Skeletal muscle tissue (tissue), 4 donors: Measurements from ENCODE around the gene AUTS2. TPM values are rescaled to one million over a fixed set of nuclear protein-coding genes. Genes with fewer than 3 reads are reported as not detected.

Experiments used
- H3K27ac ChIP-seq: one replicate; pipeline ENCODE4 v1.7.0; 2013; ENCODE audit warnings: mild to moderate bottlenecking, low read depth, low read length, inconsistent platforms
- H3K27me3 ChIP-seq, 3 donors: one replicate each; pipeline ENCODE4 v1.7.0; 2013; ENCODE audit warnings: low read length in 3 of 3; ENCODE audit not compliant: control insufficient read depth in 3 of 3, insufficient read depth in 3 of 3
- H3K36me3 ChIP-seq, 3 donors: one replicate each; pipeline ENCODE4 v1.7.0; 2013; ENCODE audit warnings: low read length in 3 of 3; ENCODE audit not compliant: control insufficient read depth in 3 of 3, insufficient read depth in 3 of 3
- H3K4me1 ChIP-seq, 3 donors: one replicate each; pipeline ENCODE4 v1.7.0; 2013; ENCODE audit warnings: low read length in 3 of 3, mild to moderate bottlenecking in 3 of 3; ENCODE audit not compliant: control insufficient read depth in 3 of 3, insufficient read depth in 3 of 3
- H3K4me3 ChIP-seq, 3 donors: one replicate each; pipeline ENCODE4 v1.7.0; 2013; ENCODE audit warnings: low read length in 3 of 3
- H3K9ac ChIP-seq, 3 donors: one replicate each; pipeline ENCODE4 v1.7.0; 2013; ENCODE audit warnings: low read length in 3 of 3, mild to moderate bottlenecking in 3 of 3, moderate library complexity in 2 of 3, low read depth in 1 of 3
- H3K9me3 ChIP-seq, 3 donors: one replicate each; pipeline ENCODE4 v1.7.0; 2013; ENCODE audit warnings: low read length in 3 of 3; ENCODE audit not compliant: control insufficient read depth in 3 of 3
- total RNA-seq: library from RNA; depleted of rRNA; stranded (reverse); fragments of >200 nt; gene quantifications from one replicate; pipeline ENCODE4 v1.2.3, GENCODE V29; 2014
- donor health status: Osteomylitis.

Gene AUTS2
- total RNA-seq, 1 donor from 2014 or later: 43.3 TPM

- peaks cover 4 to 16% (median 14%) of the 10 kb centered on the region in 3 donors for H3K4me1 ChIP-seq
- H3K27me3 ChIP-seq: no peaks in the 10 kb centered on the region
- H3K27ac ChIP-seq: no peak overlapping the region
These were observed 946.9 kb downstream of the AUTS2 start for GRCh38 chr7:70545214-70545613.

GRCh38 chr7:70552141-70552540 lies 953.9 kb downstream of the AUTS2 start:
- H3K9ac ChIP-seq: no peak overlapping the region
- no peaks in the 10 kb centered on the region for H3K4me1 ChIP-seq
- no peaks in the 10 kb centered on the region for H3K9me3 ChIP-seq
- no peaks in the 10 kb centered on the region for H3K36me3 ChIP-seq
- no peak overlapping the region for H3K4me3 ChIP-seq
- no peak overlapping the region for H3K27ac ChIP-seq
- H3K27me3 ChIP-seq: no peaks in the 10 kb centered on the region

More at GRCh38 chr7:70545214-70545613, 946.9 kb downstream of the AUTS2 start:
- Histone ChIP-seq H3K36me3 (no peaks in the 10 kb centered on the region), H3K9me3 (no peaks in the 10 kb centered on the region), H3K9ac (no peak overlapping the region), H3K4me3 (no peak overlapping the region)

GRCh38 chr7:70553364-70553763 lies 955.1 kb downstream of the AUTS2 start:
- no peak overlapping the region for H3K4me3 ChIP-seq
- H3K27me3 ChIP-seq: no peaks in the 10 kb centered on the region
- no peak overlapping the region for H3K27ac ChIP-seq
- no peaks in the 10 kb centered on the region for H3K9me3 ChIP-seq
- H3K4me1 ChIP-seq: no peaks in the 10 kb centered on the region
- H3K36me3 ChIP-seq: no peaks in the 10 kb centered on the region
- no peak overlapping the region for H3K9ac ChIP-seq

GRCh38 chr7:70554646-70555045 lies 956.4 kb downstream of the AUTS2 start:
- Histone ChIP-seq H3K36me3 (no peaks in the 10 kb centered on the region), H3K27me3 (no peaks in the 10 kb centered on the region), H3K4me3 (no peak overlapping the region), H3K4me1 (no peaks in the 10 kb centered on the region), H3K9ac (no peak overlapping the region), H3K9me3 (no peaks in the 10 kb centered on the region), H3K27ac (no peak overlapping the region)

- Histone ChIP-seq H3K27me3 (no peaks in the 10 kb centered on the region), H3K9me3 (no peaks in the 10 kb centered on the region), H3K27ac (no peak overlapping the region), H3K36me3 (no peaks in the 10 kb centered on the region), H3K9ac (no peak overlapping the region), H3K4me3 (no peak overlapping the region), H3K4me1 (no peaks in the 10 kb centered on the region)
These were observed 958.5 kb downstream of the AUTS2 start for GRCh38 chr7:70556761-70557160.

- Histone ChIP-seq H3K9me3 (no peaks in the 10 kb centered on the region), H3K4me3 (no peak overlapping the region), H3K27me3 (no peaks in the 10 kb centered on the region), H3K4me1 (no peaks in the 10 kb centered on the region), H3K9ac (no peak overlapping the region), H3K27ac (no peak overlapping the region), H3K36me3 (no peaks in the 10 kb centered on the region)
These were observed 959.1 kb downstream of the AUTS2 start for GRCh38 chr7:70557338-70557737.

GRCh38 chr7:70559815-70560214 lies 961.5 kb downstream of the AUTS2 start:
- Histone ChIP-seq H3K27ac (no peak overlapping the region), H3K9ac (no peak overlapping the region), H3K36me3 (no peaks in the 10 kb centered on the region), H3K4me3 (no peak overlapping the region), H3K4me1 (no peaks in the 10 kb centered on the region), H3K27me3 (no peaks in the 10 kb centered on the region), H3K9me3 (no peaks in the 10 kb centered on the region)

GRCh38 chr7:70563960-70564359 lies 965.7 kb downstream of the AUTS2 start:
- H3K27ac ChIP-seq: no peak overlapping the region
- no peaks in the 10 kb centered on the region for H3K27me3 ChIP-seq
- H3K9me3 ChIP-seq: no peaks in the 10 kb centered on the region
- H3K4me1 ChIP-seq: peaks cover 9 to 13% (median 9%) of the 10 kb centered on the region in 3 donors
- no peaks in the 10 kb centered on the region for H3K36me3 ChIP-seq
- no peak overlapping the region for H3K9ac ChIP-seq
- no peak overlapping the region for H3K4me3 ChIP-seq

- no peaks in the 10 kb centered on the region for H3K9me3 ChIP-seq
- no peak overlapping the region for H3K9ac ChIP-seq
- H3K36me3 ChIP-seq: no peaks in the 10 kb centered on the region
- peaks cover 11 to 29% (median 20%) of the 10 kb centered on the region in 3 donors for H3K4me1 ChIP-seq
- no peaks in the 10 kb centered on the region for H3K27me3 ChIP-seq
- H3K27ac ChIP-seq: no peak overlapping the region
- no peak overlapping the region for H3K4me3 ChIP-seq
These were observed 967.6 kb downstream of the AUTS2 start for GRCh38 chr7:70565721-70566370.

- H3K4me1 ChIP-seq: peaks cover 13 to 29% (median 20%) of the 10 kb centered on the region in 3 donors
- no peaks in the 10 kb centered on the region for H3K27me3 ChIP-seq
- no peaks in the 10 kb centered on the region for H3K36me3 ChIP-seq
These were observed 968.4 kb downstream of the AUTS2 start for GRCh38 chr7:70566671-70567070.

More at GRCh38 chr7:70566671-70567070, 968.4 kb downstream of the AUTS2 start:
- Histone ChIP-seq H3K9ac (no peak overlapping the region), H3K9me3 (no peaks in the 10 kb centered on the region), H3K27ac (no peak overlapping the region), H3K4me3 (no peak overlapping the region)
